Hepatocyte (in vitro differentiated cells): ENCODE data around the gene EXOC3L4. TPM values are rescaled to one million over a fixed set of nuclear protein-coding genes. Genes with fewer than 3 reads are reported as not detected.

Source experiments
- DNase-seq: peaks from one replicate; pipeline ENCODE4 v3.0.0-alpha.2; 2016; ENCODE audit warnings: low spot score
- H2AFZ ChIP-seq: fragments of 200-600 bp; sonication (generic); 2 replicates; pipeline ENCODE4 v1.6.0; 2016; ENCODE audit warnings: antibody characterized with exemption, mild to moderate bottlenecking
- H3K27ac ChIP-seq: fragments of 200-600 bp; sonication (generic); 2 replicates; pipeline ENCODE4 v1.5.1; 2016; ENCODE audit warnings: mild to moderate bottlenecking
- H3K27me3 ChIP-seq: fragments of 200-600 bp; sonication (generic); 2 replicates; pipeline ENCODE4 v1.6.1; 2016
- H3K36me3 ChIP-seq: fragments of 200-600 bp; sonication (generic); replicated peaks from 2 replicates; pipeline ENCODE4 v1.5.1; 2016; ENCODE audit warnings: low read depth; ENCODE audit not compliant: insufficient read depth
- H3K4me1 ChIP-seq: fragments of 200-600 bp; sonication (generic); 2 replicates; pipeline ENCODE4 v1.5.1; 2016; ENCODE audit warnings: mild to moderate bottlenecking, moderate library complexity; ENCODE audit not compliant: insufficient read depth
- H3K4me2 ChIP-seq: fragments of 200-600 bp; sonication (generic); 2 replicates; pipeline ENCODE4 v1.6.0; 2016
- H3K4me3 ChIP-seq: fragments of 200-600 bp; sonication (generic); 2 replicates; pipeline ENCODE4 v1.5.1; 2016; ENCODE audit warnings: mild to moderate bottlenecking
- H3K79me2 ChIP-seq: fragments of 200-600 bp; sonication (generic); 2 replicates; pipeline ENCODE4 v1.6.0; 2017; ENCODE audit warnings: mild to moderate bottlenecking
- H3K9me2 ChIP-seq: fragments of 200-600 bp; sonication (generic); replicated peaks from 2 replicates; pipeline ENCODE4 v1.6.0; 2017; ENCODE audit warnings: mild to moderate bottlenecking; ENCODE audit not compliant: insufficient read depth
- H3K9me3 ChIP-seq: fragments of 200-600 bp; sonication (generic); 2 replicates; pipeline ENCODE4 v1.5.1; 2016; ENCODE audit warnings: low read depth, mild to moderate bottlenecking
- H4K20me1 ChIP-seq: fragments of 200-600 bp; sonication (generic); 2 replicates; pipeline ENCODE4 v1.6.0; 2016; ENCODE audit warnings: mild to moderate bottlenecking; ENCODE audit not compliant: insufficient read depth, poor library complexity, severe bottlenecking
- CTCF ChIP-seq: fragments of 200-600 bp; sonication (generic); IDR thresholded peaks from 2 replicates; pipeline ENCODE4 v1.5.1; 2016; ENCODE audit warnings: antibody characterized with exemption, mild to moderate bottlenecking; ENCODE audit not compliant: poor library complexity
- EZH2 ChIP-seq: fragments of 200-600 bp; sonication (generic); IDR thresholded peaks from 2 replicates; pipeline ENCODE4 v1.6.1; 2016; ENCODE audit warnings: antibody characterized with exemption, mild to moderate bottlenecking, borderline replicate concordance
- EZH2phosphoT487 ChIP-seq: fragments of 200-600 bp; sonication (generic); IDR thresholded peaks from one replicate; pipeline ENCODE4 v1.6.1; 2018; ENCODE audit warnings: antibody characterized with exemption, mild to moderate bottlenecking, low read depth, moderate library complexity; ENCODE audit not compliant: unreplicated experiment, severe bottlenecking
- WGBS: methylation state at CpG from one replicate; pipeline ENCODE4 v1.1.6; 2016; ENCODE audit warnings: low lambda C conversion rate; ENCODE audit errors: missing lambda C conversion rate; 5-methylcytosine and 5-hydroxymethylcytosine counted together
- polyA plus RNA-seq: library from polyadenylated mRNA; unstranded; fragments of >200 nt; fragmentation: Nextera tagmentation; extraction: Ambion mirVana; gene quantifications from 2 replicates; pipeline ENCODE4 v1.2.1, GENCODE V29; 2016
- total RNA-seq: library from RNA; depleted of rRNA; stranded (reverse); fragments of >200 nt; gene quantifications from 2 replicates; pipeline ENCODE4 v1.2.3, GENCODE V29; 2014

EXOC3L4 gene
- total and polyA plus RNA-seq, 2 experiments from 2014 or later = 35.3 to 40.3 TPM

- H3K4me1 ChIP-seq = peaks cover 14% of the 10 kb centered on the region
- H3K9me3 ChIP-seq = no peaks in the 10 kb centered on the region
- H3K4me3 ChIP-seq = no peak overlapping the region
- no peak overlapping the region for H2AFZ ChIP-seq
- DNase-seq = peak; percentile 95
- no peaks in the 10 kb centered on the region for H3K27me3 ChIP-seq
- H3K79me2 ChIP-seq = no peaks in the 10 kb centered on the region
- WGBS = 11% methylated on average over 9 of the region's 9 CpGs
- no peaks in the 10 kb centered on the region for H4K20me1 ChIP-seq
- H3K36me3 ChIP-seq = no peaks in the 10 kb centered on the region
- TF ChIP-seq EZH2 = no peak
- no peak for TF ChIP-seq EZH2phosphoT487
- TF ChIP-seq CTCF = peak; percentile 73
- H3K9me2 ChIP-seq = no peaks in the 10 kb centered on the region
- no peak overlapping the region for H3K27ac ChIP-seq
- no peak overlapping the region for H3K4me2 ChIP-seq
Measured at GRCh38 chr14:103078420-103078749, 16.1 kb upstream of the EXOC3L4 start.

- Histone ChIP-seq H3K9me3 (no peaks in the 10 kb centered on the region), H3K79me2 (no peaks in the 10 kb centered on the region), H3K4me1 (peaks cover 14% of the 10 kb centered on the region), H3K27me3 (peaks cover 2% of the 10 kb centered on the region), H3K27ac (no peak overlapping the region), H3K9me2 (no peaks in the 10 kb centered on the region), H2AFZ (no peak overlapping the region), H3K4me3 (no peak overlapping the region), H3K36me3 (no peaks in the 10 kb centered on the region), H3K4me2 (no peak overlapping the region), H4K20me1 (no peaks in the 10 kb centered on the region)
- no peak for DNase-seq
- no peak for TF ChIP-seq CTCF
- no peak for TF ChIP-seq EZH2
- TF ChIP-seq EZH2phosphoT487 = no peak
- 84% methylated on average over 11 of the region's 11 CpGs for WGBS
Measured at GRCh38 chr14:103078860-103079587, 15.5 kb upstream of the EXOC3L4 start.

- Histone ChIP-seq H3K4me3 (no peak overlapping the region), H2AFZ (no peak overlapping the region), H3K9me3 (no peaks in the 10 kb centered on the region), H3K27ac (no peak overlapping the region), H3K4me1 (peaks cover 6% of the 10 kb centered on the region), H3K79me2 (no peaks in the 10 kb centered on the region), H3K4me2 (no peak overlapping the region), H3K36me3 (no peaks in the 10 kb centered on the region), H3K9me2 (no peaks in the 10 kb centered on the region), H4K20me1 (no peaks in the 10 kb centered on the region), H3K27me3 (peaks cover 18% of the 10 kb centered on the region)
- no peak for TF ChIP-seq CTCF
- no peak for TF ChIP-seq EZH2phosphoT487
- TF ChIP-seq EZH2 = no peak
- no peak for DNase-seq
- WGBS = 100% methylated on average over 2 of the region's 2 CpGs
Measured at GRCh38 chr14:103081951-103082350, 12.6 kb upstream of the EXOC3L4 start.
